Measurements from ENCODE around the gene SAE1.

DNA sequence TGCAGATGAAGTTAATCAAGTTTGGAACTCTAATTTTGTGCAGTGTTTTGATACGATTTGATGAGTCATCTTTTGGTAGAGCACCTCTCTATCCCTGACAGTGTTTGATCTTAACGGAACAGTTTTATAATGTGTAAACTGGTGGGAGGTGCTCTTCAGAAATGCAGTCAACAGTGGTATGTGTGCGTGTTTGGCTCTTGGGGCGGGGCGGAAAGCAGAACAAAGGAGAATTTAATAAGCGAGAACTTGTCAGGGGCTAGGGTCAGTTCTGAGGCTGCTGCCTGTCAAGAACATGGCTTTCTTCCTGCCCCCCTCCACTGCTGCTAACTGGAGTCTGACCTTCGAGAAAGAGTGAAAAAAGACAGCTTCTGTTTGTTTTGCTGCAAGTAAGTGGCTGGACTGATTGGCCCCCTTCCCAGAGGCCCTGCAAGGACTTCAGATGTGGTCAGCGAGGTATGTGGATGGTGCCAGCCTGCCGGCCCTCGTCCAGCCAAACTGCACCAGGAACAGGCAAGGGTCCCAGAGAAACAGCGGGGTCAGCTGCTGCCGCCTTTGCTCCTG lies 59.6 kb downstream of the SAE1 start:
- TF ChIP-seq, protein P1, sequence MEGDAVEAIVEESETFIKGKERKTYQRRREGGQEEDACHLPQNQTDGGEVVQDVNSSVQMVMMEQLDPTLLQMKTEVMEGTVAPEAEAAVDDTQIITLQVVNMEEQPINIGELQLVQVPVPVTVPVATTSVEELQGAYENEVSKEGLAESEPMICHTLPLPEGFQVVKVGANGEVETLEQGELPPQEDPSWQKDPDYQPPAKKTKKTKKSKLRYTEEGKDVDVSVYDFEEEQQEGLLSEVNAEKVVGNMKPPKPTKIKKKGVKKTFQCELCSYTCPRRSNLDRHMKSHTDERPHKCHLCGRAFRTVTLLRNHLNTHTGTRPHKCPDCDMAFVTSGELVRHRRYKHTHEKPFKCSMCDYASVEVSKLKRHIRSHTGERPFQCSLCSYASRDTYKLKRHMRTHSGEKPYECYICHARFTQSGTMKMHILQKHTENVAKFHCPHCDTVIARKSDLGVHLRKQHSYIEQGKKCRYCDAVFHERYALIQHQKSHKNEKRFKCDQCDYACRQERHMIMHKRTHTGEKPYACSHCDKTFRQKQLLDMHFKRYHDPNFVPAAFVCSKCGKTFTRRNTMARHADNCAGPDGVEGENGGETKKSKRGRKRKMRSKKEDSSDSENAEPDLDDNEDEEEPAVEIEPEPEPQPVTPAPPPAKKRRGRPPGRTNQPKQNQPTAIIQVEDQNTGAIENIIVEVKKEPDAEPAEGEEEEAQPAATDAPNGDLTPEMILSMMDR (IDR thresholded peaks at IDR 0.05): no peak
- peak; percentile 98 for TF ChIP-seq MAFK (IDR thresholded peaks at IDR 0.05; ENCODE audit: partially characterized antibody)
- no peak for TF ChIP-seq POLR2A (IDR thresholded peaks at IDR 0.05; ENCODE audit: low read length)
- TF ChIP-seq, protein P2, sequence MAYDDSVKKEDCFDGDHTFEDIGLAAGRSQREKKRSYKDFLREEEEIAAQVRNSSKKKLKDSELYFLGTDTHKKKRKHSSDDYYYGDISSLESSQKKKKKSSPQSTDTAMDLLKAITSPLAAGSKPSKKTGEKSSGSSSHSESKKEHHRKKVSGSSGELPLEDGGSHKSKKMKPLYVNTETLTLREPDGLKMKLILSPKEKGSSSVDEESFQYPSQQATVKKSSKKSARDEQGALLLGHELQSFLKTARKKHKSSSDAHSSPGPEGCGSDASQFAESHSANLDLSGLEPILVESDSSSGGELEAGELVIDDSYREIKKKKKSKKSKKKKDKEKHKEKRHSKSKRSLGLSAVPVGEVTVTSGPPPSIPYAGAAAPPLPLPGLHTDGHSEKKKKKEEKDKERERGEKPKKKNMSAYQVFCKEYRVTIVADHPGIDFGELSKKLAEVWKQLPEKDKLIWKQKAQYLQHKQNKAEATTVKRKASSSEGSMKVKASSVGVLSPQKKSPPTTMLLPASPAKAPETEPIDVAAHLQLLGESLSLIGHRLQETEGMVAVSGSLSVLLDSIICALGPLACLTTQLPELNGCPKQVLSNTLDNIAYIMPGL (CRISPR knock-in tag; IDR thresholded peaks at IDR 0.05; ENCODE audit: borderline replicate concordance): no peak
- TF ChIP-seq SREBF2 (IDR thresholded peaks at IDR 0.05): no peak
- peak; percentile 30 to 82; a peak in 3 of 5 replicates for TF ChIP-seq JUN (IDR thresholded peaks at IDR 0.05)
- peak in 1 of 2 experiments; percentile 68; a peak in 1 of 5 replicates for TF ChIP-seq EP300 (IDR thresholded peaks at IDR 0.05)
- TF ChIP-seq MYC (IDR thresholded peaks at IDR 0.05; ENCODE audit: borderline replicate concordance, low read length): no peak
- TF ChIP-seq SMC3 (IDR thresholded peaks at IDR 0.05): no peak
- TF ChIP-seq, protein P3, sequence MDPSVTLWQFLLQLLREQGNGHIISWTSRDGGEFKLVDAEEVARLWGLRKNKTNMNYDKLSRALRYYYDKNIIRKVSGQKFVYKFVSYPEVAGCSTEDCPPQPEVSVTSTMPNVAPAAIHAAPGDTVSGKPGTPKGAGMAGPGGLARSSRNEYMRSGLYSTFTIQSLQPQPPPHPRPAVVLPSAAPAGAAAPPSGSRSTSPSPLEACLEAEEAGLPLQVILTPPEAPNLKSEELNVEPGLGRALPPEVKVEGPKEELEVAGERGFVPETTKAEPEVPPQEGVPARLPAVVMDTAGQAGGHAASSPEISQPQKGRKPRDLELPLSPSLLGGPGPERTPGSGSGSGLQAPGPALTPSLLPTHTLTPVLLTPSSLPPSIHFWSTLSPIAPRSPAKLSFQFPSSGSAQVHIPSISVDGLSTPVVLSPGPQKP (IDR thresholded peaks at IDR 0.05; ENCODE audit: low read depth, low read length): no peak
- no peak for TF ChIP-seq RNF2 (IDR thresholded peaks at IDR 0.05; ENCODE audit: borderline replicate concordance, low read depth)
- TF ChIP-seq, protein P4, sequence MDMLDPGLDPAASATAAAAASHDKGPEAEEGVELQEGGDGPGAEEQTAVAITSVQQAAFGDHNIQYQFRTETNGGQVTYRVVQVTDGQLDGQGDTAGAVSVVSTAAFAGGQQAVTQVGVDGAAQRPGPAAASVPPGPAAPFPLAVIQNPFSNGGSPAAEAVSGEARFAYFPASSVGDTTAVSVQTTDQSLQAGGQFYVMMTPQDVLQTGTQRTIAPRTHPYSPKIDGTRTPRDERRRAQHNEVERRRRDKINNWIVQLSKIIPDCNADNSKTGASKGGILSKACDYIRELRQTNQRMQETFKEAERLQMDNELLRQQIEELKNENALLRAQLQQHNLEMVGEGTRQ (IDR thresholded peaks at IDR 0.05): no peak
- no peak; a peak in 1 of 5 replicates for TF ChIP-seq RAD21 (conservative IDR thresholded peaks at IDR 0.05 in 1 of 2, IDR thresholded peaks at IDR 0.05 in 1 of 2)
